AG09309 (cell line): Measurements from ENCODE around the gene ZFAND2B.
A peak's percentile ranks its signal among the peaks of the same experiment; 100 is the strongest.

Experiments used
- DNase-seq: peaks from one replicate; pipeline ENCODE4 v3.0.0-alpha.2; 2010; ENCODE audit warnings: low read depth
- H3K4me3 ChIP-seq: 2 replicates; pipeline ENCODE4 v1.5.1; 2011; ENCODE audit warnings: mild to moderate bottlenecking, low read depth, low read length, moderate library complexity; ENCODE audit not compliant: control insufficient read depth
- CTCF ChIP-seq: IDR thresholded peaks from 2 replicates; pipeline ENCODE4 v1.5.1; 2011; ENCODE audit warnings: mild to moderate bottlenecking, low read depth, low read length, inconsistent platforms; ENCODE audit not compliant: insufficient read depth, control insufficient read depth; ENCODE audit errors: missing control alignments

ZFAND2B gene

DNA sequence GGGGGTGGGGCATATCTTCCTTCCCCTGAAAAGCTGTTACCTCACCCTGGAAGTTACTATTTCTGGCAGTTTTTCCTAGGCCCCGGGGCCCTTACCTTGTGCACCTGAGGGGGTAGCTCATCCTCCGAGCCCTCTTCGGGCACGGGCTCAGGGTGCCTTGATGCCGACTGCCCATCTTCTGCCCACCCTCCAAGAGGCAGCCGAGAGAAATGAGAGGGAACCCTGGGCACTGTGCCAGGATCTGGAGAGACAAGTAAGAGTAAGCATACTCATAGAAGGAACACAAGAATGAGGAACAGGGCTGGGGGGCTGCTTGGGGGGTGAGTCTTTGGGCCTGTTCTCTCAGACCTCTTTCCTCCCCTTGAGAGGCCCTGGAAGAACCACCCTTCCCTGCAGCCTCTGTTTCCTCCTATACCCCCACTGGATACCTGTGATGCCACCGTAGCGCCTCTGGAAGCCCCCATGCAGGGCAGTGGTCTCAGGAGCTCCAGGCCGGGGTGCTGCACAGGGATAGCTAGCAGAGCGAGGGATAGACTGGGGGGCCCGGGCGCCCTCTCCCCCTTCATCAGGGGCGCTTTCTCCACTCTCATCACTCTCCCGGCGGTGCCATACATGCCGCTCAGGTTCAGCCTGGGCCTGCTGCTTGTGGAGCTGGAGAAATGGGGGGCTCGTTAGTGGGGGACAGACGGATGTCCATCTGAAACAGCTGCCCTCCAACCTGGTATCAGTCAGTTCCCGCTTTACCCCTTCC is 14.2 kb downstream of the ZFAND2B start:
- no peak overlapping the region for H3K4me3 ChIP-seq
- no peak for TF ChIP-seq CTCF
- no peak for DNase-seq

GRCh38 chr2:219221957-219222518 is 15.5 kb downstream of the ZFAND2B start:
- TF ChIP-seq CTCF: no peak
- DNase-seq: no peak
- H3K4me3 ChIP-seq: no peak overlapping the region

GRCh38 chr2:219223831-219224610 is 17.4 kb downstream of the ZFAND2B start:
- no peak for TF ChIP-seq CTCF
- no peak overlapping the region for H3K4me3 ChIP-seq
- no peak for DNase-seq

DNA sequence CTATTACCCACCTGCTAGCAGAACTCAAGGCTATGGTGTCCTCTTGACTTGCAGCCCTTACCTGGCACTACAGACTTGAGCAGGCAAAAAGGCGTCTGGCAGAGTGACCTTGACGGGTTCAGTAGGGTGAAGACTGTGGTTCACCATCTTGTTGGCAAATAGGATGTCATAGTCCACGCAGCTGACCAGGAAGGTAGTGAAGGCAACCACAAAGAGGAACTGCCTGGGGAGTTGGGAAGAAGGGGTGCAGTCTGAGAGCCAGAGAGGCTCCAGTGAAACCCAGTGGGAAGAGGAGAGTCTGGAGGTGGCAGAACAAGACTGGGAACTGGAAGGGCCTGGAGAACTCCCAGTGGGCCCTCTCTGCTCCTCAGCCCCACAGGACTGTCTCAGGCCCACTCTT is 18.8 kb downstream of the ZFAND2B start:
- TF ChIP-seq CTCF: no peak
- no peak overlapping the region for H3K4me3 ChIP-seq
- no peak for DNase-seq

- TF ChIP-seq CTCF: no peak
- H3K4me3 ChIP-seq: peak overlapping the region; percentile 86
- no peak for DNase-seq
Observed at GRCh38 chr2:219228041-219228910, 21.7 kb downstream of the ZFAND2B start.

- peak overlapping the region; percentile 86 for H3K4me3 ChIP-seq
- no peak for TF ChIP-seq CTCF
- no peak for DNase-seq
Observed at GRCh38 chr2:219228911-219229304, 22.3 kb downstream of the ZFAND2B start.
